NB4 (cell line): ENCODE results near the gene RPP40.

Source experiments
- DNase-seq: peaks from one replicate; pipeline ENCODE4 v3.0.0; 2010; ENCODE audit warnings: low read depth
- H3K4me3 ChIP-seq: one replicate; pipeline ENCODE4 v1.5.1; 2011; ENCODE audit warnings: mild to moderate bottlenecking, low read depth, low read length, moderate library complexity
- MYC ChIP-seq: IDR thresholded peaks from 2 replicates; pipeline ENCODE4 v1.6.1; 2011; ENCODE audit warnings: low read depth, low read length
- POLR2A ChIP-seq: IDR thresholded peaks from 2 replicates; pipeline ENCODE4 v1.6.1; 2011; ENCODE audit warnings: mild to moderate bottlenecking; ENCODE audit not compliant: insufficient read length; ENCODE audit errors: extremely low read depth
- TF ChIP-seq, protein P1 (sequence below): IDR thresholded peaks from one replicate; pipeline ENCODE4 v1.5.1; 2012; ENCODE audit warnings: low read depth, low read length
- TF ChIP-seq, protein P2 (sequence below): IDR thresholded peaks from 2 replicates; pipeline ENCODE4 v1.6.1; 2011; ENCODE audit warnings: low read depth, low read length

The RPP40 gene

DNA sequence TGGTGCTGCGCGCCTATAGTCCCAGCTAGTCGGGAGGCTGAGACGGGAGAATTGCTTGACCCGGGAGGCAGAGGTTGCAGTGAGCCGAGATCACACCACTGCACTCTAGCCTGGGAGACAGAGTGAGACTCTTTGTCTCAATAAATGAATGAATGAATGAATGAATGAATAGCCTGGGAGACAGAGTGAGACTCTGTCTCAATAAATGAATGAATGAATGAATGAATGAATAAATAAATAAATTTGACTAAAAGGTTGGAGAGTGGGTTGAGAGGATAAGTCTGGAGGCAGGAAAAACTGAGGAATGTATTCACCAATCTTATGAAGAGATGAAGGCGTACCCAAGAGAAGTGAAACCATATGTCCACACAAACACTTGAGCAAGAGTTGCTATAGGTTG is 24.5 kb upstream of the RPP40 start:
- no peak for TF ChIP-seq MYC
- TF ChIP-seq, protein P1, sequence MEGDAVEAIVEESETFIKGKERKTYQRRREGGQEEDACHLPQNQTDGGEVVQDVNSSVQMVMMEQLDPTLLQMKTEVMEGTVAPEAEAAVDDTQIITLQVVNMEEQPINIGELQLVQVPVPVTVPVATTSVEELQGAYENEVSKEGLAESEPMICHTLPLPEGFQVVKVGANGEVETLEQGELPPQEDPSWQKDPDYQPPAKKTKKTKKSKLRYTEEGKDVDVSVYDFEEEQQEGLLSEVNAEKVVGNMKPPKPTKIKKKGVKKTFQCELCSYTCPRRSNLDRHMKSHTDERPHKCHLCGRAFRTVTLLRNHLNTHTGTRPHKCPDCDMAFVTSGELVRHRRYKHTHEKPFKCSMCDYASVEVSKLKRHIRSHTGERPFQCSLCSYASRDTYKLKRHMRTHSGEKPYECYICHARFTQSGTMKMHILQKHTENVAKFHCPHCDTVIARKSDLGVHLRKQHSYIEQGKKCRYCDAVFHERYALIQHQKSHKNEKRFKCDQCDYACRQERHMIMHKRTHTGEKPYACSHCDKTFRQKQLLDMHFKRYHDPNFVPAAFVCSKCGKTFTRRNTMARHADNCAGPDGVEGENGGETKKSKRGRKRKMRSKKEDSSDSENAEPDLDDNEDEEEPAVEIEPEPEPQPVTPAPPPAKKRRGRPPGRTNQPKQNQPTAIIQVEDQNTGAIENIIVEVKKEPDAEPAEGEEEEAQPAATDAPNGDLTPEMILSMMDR = no peak
- TF ChIP-seq, protein P2, sequence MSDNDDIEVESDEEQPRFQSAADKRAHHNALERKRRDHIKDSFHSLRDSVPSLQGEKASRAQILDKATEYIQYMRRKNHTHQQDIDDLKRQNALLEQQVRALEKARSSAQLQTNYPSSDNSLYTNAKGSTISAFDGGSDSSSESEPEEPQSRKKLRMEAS = no peak
- TF ChIP-seq POLR2A = no peak

DNA sequence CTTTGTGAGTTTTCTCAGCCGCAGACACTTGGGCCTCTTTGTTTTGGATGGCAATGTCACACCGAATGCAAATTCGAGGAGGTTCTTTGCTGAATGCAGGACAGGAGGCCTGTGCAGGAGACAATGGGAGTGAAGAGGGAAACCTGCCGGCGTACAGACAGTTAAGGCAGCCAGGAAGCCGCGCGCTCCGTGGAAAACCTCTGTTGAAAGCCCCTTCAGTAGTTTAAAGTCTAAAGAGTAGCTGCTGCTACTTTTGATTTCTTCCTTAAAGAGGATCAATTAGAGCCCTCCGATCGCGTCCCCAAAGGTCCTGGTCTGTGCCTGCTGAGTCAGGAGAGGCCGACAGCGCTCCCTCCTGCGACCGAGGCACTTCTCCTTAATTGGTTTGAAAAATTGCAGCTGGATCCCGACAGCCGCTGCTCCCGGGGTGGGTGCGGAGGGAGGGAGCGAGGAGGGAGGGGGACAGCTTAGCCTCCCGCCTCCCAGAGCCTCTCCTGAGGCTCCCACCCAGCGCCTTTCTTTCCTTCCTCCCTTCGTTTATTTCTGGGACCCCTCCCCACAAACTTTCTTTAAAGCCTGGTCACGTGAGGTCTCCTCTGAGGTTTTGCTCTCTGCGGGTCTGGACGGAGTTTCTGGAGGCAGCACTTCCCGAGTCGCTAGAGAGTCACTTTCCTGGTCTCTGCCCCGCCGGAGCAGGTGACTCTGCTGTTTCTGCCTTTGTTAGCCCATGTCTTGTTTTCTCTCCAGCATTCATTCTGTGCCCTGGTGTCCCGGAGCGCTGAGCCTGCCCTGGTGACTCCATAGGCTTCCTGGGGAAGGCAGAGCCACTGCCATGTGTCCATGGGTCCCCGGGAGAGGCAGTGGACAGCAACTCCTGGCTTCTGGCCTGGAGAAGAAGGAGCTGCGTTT is 22.3 kb upstream of the RPP40 start:
- TF ChIP-seq POLR2A = no peak
- TF ChIP-seq, protein P1 = peak; percentile 14
- peak; percentile 74 for DNase-seq

More for the DNA sequence above, 24.5 kb upstream of the RPP40 start:
- DNase-seq = no peak
- no peak overlapping the region for H3K4me3 ChIP-seq

DNA sequence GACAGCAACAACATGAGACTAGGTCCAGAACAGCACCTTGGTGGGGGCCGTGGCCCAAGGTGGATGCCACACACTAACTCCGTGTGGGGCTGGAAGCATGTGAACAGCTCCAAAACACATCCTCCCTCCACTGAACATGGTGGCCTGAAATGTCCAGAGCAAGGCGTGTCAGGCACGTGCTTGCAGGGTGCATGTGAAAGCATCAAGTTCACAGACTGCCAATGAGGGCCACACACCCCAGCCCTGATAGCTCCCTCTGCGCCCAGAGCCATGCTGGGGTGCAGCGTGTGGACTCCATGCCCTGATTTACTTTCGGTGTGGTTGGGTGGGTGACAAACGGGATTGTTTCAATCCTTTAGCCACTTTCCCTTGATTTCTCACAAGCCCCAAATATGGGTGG is 20.1 kb upstream of the RPP40 start:
- no peak for DNase-seq
- no peak overlapping the region for H3K4me3 ChIP-seq
- TF ChIP-seq POLR2A (no peak), MYC (no peak)
- TF ChIP-seq, protein P2 = no peak
- TF ChIP-seq, protein P1 = no peak

More for the DNA sequence above, 22.3 kb upstream of the RPP40 start:
- H3K4me3 ChIP-seq = peak overlapping the region; percentile 60

DNA sequence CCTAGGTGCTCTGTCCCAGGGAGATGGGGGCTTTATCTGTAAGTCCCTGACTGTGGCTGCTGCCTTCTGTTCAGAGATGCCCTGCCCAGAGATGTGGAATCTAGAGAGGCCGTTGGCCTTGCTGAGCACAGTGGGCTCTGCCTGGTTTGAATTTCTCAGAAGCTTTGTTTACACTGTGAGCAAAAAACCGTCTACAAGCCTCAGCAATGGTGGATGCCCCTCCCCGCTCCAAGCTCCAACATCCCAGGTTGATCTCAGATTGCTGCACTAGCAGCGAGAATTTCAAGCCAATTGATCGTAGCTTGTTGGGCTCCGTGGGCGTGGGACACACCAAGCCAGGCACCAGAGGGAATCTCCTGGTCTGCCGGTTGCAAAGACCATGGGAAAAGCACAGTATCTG is 16.3 kb upstream of the RPP40 start:
- H3K4me3 ChIP-seq = no peak overlapping the region
- DNase-seq = no peak
- TF ChIP-seq, protein P2 = no peak
- no peak for TF ChIP-seq MYC

DNA sequence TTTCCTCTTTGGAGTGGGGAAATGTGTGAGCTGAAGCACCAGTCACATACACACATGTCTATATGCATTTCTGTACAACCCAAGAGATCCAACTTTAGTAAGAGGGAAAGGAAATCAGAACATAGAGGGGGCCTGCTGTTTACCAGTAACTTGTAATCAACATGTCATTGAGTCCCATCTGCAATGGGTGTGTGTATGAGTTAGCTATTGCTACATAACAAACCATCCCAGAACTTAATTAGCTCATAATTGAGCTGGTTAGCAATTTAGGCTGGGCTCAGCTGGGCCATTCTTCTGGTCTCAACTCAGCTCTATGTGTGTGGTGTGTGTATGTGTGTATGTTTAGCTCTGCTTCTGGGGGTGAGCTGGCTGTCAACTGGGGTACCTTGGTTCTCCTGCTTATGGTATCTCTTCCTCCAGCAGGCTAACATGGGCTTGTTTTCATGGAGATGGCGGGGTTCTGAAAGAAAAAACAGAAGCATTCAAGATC is 10.3 kb upstream of the RPP40 start:
- no peak for DNase-seq
- TF ChIP-seq POLR2A (no peak), MYC (no peak)
- TF ChIP-seq, protein P2 = no peak
- TF ChIP-seq, protein P1 = no peak
- H3K4me3 ChIP-seq = no peak overlapping the region

DNA sequence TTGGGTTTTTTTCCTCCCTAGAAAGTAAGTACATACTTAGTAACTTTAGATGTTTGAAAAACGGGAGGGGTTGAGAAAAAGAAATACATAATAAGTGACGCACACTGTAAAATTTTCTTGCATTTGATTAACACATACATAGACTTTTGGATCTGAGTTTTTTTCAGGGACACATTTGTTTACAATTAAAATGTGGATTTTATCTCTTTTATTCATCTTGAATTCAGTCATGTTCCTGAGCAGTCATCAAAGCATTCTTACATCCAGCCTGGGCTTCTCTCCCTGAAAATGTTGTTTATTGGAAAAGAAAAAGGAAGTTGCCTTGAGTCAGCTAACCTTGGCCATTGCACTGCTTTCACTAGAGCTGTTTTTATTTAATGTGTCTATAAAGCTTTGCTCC is 8.7 kb upstream of the RPP40 start:
- DNase-seq = peak; percentile 24
- no peak for TF ChIP-seq POLR2A
- no peak overlapping the region for H3K4me3 ChIP-seq

DNA sequence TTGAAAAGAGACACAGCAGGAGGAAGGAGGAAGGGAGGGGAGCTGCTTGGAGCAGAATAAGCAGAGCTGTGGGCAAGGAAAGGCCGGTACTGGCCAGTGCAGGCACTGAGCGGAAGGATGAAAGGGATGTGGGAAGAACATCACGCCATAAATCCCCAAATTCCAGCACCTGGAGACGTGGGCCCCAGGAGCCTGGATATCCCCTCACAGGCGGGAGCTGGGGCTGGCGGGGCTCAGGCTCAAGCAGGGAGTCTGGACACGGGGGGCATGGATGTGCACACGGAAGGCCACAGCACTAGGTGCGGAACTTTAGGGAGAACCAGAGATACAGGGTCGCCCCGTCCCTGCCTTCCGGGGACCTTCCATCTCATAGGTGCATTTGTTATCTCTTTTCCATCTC is 7.5 kb upstream of the RPP40 start:
- DNase-seq = no peak
- H3K4me3 ChIP-seq = no peak overlapping the region
- TF ChIP-seq MYC (no peak), POLR2A (no peak)
- TF ChIP-seq, protein P2 = no peak
- TF ChIP-seq, protein P1 = no peak
